LNCaP clone FGC (cell line): ENCODE data around the gene MTX1.

Experiments used
- DNase-seq: peaks from one replicate; pipeline ENCODE4 v3.0.0-alpha.2; 2011; ENCODE audit warnings: low read depth
- H3K4me3 ChIP-seq: 2 replicates; pipeline ENCODE4 v1.5.1; 2011; ENCODE audit warnings: mild to moderate bottlenecking, low read depth, low read length, control low read depth
- TF ChIP-seq, protein P1 (sequence below): IDR thresholded peaks from 2 replicates; pipeline ENCODE4 v1.5.1; 2012; ENCODE audit warnings: mild to moderate bottlenecking; ENCODE audit not compliant: control insufficient read depth, insufficient read depth; ENCODE audit errors: extremely low read depth

The MTX1 gene

GRCh38 chr1:155261852-155262673 is 53.6 kb downstream of the MTX1 start, which contains the start of gene SCAMP3:
Gene SCAMP3, minus strand, starts transcription at chr1:155262360. Its CDS starts 209 bp downstream, at chr1:155262151.
- H3K4me3 ChIP-seq: peak within 1 kb of the TSS; percentile 96
- TF ChIP-seq, protein P1, sequence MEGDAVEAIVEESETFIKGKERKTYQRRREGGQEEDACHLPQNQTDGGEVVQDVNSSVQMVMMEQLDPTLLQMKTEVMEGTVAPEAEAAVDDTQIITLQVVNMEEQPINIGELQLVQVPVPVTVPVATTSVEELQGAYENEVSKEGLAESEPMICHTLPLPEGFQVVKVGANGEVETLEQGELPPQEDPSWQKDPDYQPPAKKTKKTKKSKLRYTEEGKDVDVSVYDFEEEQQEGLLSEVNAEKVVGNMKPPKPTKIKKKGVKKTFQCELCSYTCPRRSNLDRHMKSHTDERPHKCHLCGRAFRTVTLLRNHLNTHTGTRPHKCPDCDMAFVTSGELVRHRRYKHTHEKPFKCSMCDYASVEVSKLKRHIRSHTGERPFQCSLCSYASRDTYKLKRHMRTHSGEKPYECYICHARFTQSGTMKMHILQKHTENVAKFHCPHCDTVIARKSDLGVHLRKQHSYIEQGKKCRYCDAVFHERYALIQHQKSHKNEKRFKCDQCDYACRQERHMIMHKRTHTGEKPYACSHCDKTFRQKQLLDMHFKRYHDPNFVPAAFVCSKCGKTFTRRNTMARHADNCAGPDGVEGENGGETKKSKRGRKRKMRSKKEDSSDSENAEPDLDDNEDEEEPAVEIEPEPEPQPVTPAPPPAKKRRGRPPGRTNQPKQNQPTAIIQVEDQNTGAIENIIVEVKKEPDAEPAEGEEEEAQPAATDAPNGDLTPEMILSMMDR: no peak
- peak; percentile 96 for DNase-seq

DNA sequence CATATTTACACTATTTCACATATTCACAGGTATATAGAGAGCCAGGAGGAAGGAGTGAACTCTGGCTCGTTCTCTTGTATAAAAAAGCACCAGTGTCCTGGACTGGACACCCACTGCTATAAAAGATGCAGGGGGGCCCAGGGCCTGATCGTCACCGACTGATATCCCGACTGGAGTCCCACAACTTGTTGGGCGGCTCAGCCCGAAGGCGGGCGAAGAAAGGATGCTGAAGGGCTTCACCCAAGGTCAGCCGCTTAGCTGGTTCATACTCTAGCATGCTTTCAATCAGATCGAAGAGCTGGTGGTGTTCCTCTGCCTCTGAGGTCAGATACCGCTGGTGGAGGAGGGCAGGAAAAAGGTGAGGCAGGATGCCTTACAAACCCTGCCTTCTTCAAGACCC is 54.6 kb downstream of the MTX1 start:
- TF ChIP-seq, protein P1: no peak
- no peak overlapping the region for H3K4me3 ChIP-seq
- DNase-seq: no peak
